HPDE6-E6E7 (cell line): Measurements from ENCODE around the gene STX18.

Experiments
- DNase-seq: peaks from one replicate; pipeline ENCODE4 v3.0.0; 2011; ENCODE audit warnings: missing footprints; ENCODE audit errors: extremely low spot score

STX18 gene

GRCh38 chr4:4398430-4398829 lies 143.4 kb downstream of the STX18 start:
- DNase-seq: no peak

GRCh38 chr4:4397441-4397819 lies 144.4 kb downstream of the STX18 start:
- DNase-seq: no peak

- no peak for DNase-seq
Measured at GRCh38 chr4:4396628-4397440, 145.0 kb downstream of the STX18 start.

- no peak for DNase-seq
Measured at GRCh38 chr4:4395849-4396627, 145.8 kb downstream of the STX18 start.

GRCh38 chr4:4395371-4395770 lies 146.5 kb downstream of the STX18 start:
- DNase-seq: no peak

GRCh38 chr4:4394644-4395043 lies 147.2 kb downstream of the STX18 start:
- peak; percentile 41 for DNase-seq

- peak; percentile 92 for DNase-seq
Measured at GRCh38 chr4:4392501-4393183, 149.2 kb downstream of the STX18 start.

- DNase-seq: no peak
Measured at GRCh38 chr4:4391866-4392265, 150.0 kb downstream of the STX18 start.

- DNase-seq: no peak
Measured at GRCh38 chr4:4390515-4391240, 151.2 kb downstream of the STX18 start.

- DNase-seq: no peak
Measured at GRCh38 chr4:4390046-4390445, 151.8 kb downstream of the STX18 start.

GRCh38 chr4:4388836-4389575 lies 152.8 kb downstream of the STX18 start:
- DNase-seq: no peak

- no peak for DNase-seq
Measured at GRCh38 chr4:4388311-4388790, 153.5 kb downstream of the STX18 start.

- DNase-seq: peak; percentile 13
Measured at GRCh38 chr4:4387531-4388310, 154.1 kb downstream of the STX18 start.

GRCh38 chr4:4386736-4387392 lies 155.0 kb downstream of the STX18 start, which contains the start of gene NSG1:
TSS of gene NSG1 (plus strand) at chr4:4387102. CDS start at chr4:4387630, 528 bp downstream.
- peak; percentile 37 for DNase-seq

GRCh38 chr4:4386296-4386735 lies 155.5 kb downstream of the STX18 start:
- DNase-seq: no peak

- DNase-seq: no peak
Measured at GRCh38 chr4:4385729-4386295, 156.0 kb downstream of the STX18 start.

GRCh38 chr4:4384837-4385236 lies 157.0 kb downstream of the STX18 start:
- DNase-seq: peak; percentile 27

- DNase-seq: no peak
Measured at GRCh38 chr4:4383085-4383484, 158.8 kb downstream of the STX18 start.

GRCh38 chr4:4379540-4380087 lies 162.2 kb downstream of the STX18 start:
- DNase-seq: no peak
